ENCODE results near the gene SPPL2C.

DNA sequence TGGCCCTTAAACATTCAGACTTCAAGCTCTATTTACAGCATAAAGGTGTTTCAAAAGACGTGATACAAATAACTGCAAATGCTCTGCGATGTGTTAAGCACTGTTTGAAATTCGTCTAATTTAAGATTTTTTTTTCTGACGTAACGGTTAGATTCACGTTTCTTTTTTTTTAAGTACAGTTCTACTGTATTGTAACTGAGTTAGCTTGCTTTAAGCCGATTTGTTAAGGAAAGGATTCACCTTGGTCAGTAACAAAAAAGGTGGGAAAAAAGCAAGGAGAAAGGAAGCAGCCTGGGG lies 49.0 kb downstream of the SPPL2C start:
- TF ChIP-seq POLR2AphosphoS5 (IDR thresholded peaks at IDR 0.05), result no peak
- TF ChIP-seq EP300 (IDR thresholded peaks at IDR 0.05), result no peak

Measured in gastroesophageal sphincter (tissue), 2 donors.